ENCODE measurements around the gene CAMK2D.

DNA sequence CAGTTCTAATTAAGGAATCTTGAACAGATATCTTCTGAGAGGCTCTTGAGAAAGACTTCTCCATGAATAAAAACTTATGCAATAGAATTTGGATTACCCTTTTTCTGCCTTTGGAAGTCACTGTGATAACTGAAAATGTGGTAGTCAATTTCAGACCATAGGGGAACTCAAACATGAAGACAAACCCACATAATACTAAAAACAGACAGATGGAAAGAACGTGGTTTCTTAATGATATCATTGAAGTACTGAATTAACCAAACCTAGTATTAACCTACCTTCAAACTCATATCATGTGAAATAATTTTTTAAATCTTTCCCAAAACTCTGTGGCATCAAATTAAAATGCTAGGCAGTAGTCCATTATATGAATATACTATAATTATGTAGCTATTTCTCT, 153.5 kb downstream of the CAMK2D start:
- TF ChIP-seq CTCF (IDR thresholded peaks at IDR 0.05) (no peak), POLR2A (IDR thresholded peaks at IDR 0.05) (no peak), EP300 (IDR thresholded peaks at IDR 0.05) (no peak), POLR2AphosphoS5 (IDR thresholded peaks at IDR 0.05) (no peak)
